HepG2 (cell line): ENCODE measurements around the gene TMEM139. TPM values are rescaled to one million over a fixed set of nuclear protein-coding genes. Genes with fewer than 3 reads are reported as not detected.

Experiments used
- ATAC-seq: fragments of 200-7000 bp; cut with Tn5 transposase; 3 replicates; pipeline ENCODE4 v1.9.1; 2020; ENCODE audit warnings: mild to moderate bottlenecking, moderate library complexity
- BruUV-seq: library from RNA; stranded (reverse); fragments of 400-500 nt; replicated peaks from 2 replicates; lab custom pipeline; 2021; lab: Mats Ljungman, UMichigan
- CTCF ChIA-PET: fragments of 300-600 bp; formaldehyde crosslinking; extraction: SDS; loops from one replicate; lab custom pipeline; 2021; ENCODE audit warnings: low total read pairs, inconsistent platforms, low intra/inter-chr PET ratio; lab: Yijun Ruan, JAX
- POLR2A ChIA-PET: fragments of 350-600 bp; sonication (Branson Sonifier 250); formaldehyde crosslinking; loops from one replicate; lab custom pipeline; 2020; ENCODE audit warnings: antibody characterized with exemption, inconsistent platforms; lab: Yijun Ruan, JAX
- DNase-seq: peaks from one replicate; pipeline ENCODE4 v3.0.0-alpha.2; 2015; ENCODE audit warnings: low spot score
- FAIRE-seq: peaks from 3 replicates; lab custom pipeline; 2011; peaks lifted over from hg19 to GRCh38; lab: Jason Lieb, UNC
- H2AFZ ChIP-seq: one replicate; pipeline ENCODE4 v1.6.1; 2011; ENCODE audit warnings: low read length, inconsistent platforms
- H3K27ac ChIP-seq: fragments of 300-600 bp; 3 replicates; pipeline ENCODE4 v1.8.0; 2011; ENCODE audit warnings: mixed run types, mild to moderate bottlenecking, mixed read lengths, low read length, inconsistent platforms; ENCODE audit not compliant: insufficient read depth; ENCODE audit errors: extremely low read length
- H3K27me3 ChIP-seq, 2 experiments: fragments of 200-600 bp in 1 of 2; 2 replicates in 1 of 2; 3 replicates in 1 of 2; pipeline versions ENCODE4 v1.6.0 to v1.8.0; 2011; ENCODE audit warnings: low read length in 2 of 2, mild to moderate bottlenecking in 2 of 2, moderate library complexity in 2 of 2, inconsistent platforms in 1 of 2; ENCODE audit not compliant: insufficient read depth in 2 of 2, control insufficient read depth in 1 of 2
- H3K36me3 ChIP-seq, 2 experiments: fragments of 200-600 bp in 1 of 2; replicated peaks in 1 of 2; 2 replicates in 1 of 2; 3 replicates in 1 of 2; pipeline versions ENCODE4 v1.5.1 to v1.8.0; 2011; ENCODE audit warnings: low read length in 2 of 2, inconsistent platforms in 1 of 2; ENCODE audit not compliant: insufficient read depth in 2 of 2, control insufficient read depth in 1 of 2
- H3K4me1 ChIP-seq: 2 replicates; pipeline ENCODE4 v1.5.1; 2012; ENCODE audit warnings: low read length, inconsistent platforms; ENCODE audit not compliant: insufficient read depth
- H3K4me2 ChIP-seq: 2 replicates; pipeline ENCODE4 v1.6.0; 2011; ENCODE audit warnings: low read depth, low read length, inconsistent platforms
- H3K4me3 ChIP-seq, 3 experiments: fragments of 200-600 bp in 1 of 3; sonication (generic), shearing (Covaris generic) in 1 of 3; replicated peaks in 1 of 3; 2 replicates each; pipeline ENCODE4 v1.5.1; 2011 to 2016; ENCODE audit warnings: low read length in 3 of 3, inconsistent platforms in 2 of 3, low read depth in 2 of 3, mild to moderate bottlenecking in 2 of 3, control low read depth in 1 of 3, mixed read lengths in 1 of 3; ENCODE audit not compliant: insufficient read depth in 1 of 3
- H3K79me2 ChIP-seq: one replicate; pipeline ENCODE4 v1.6.1; 2011; ENCODE audit warnings: low read length, inconsistent platforms; ENCODE audit not compliant: insufficient read depth
- H3K9ac ChIP-seq: 2 replicates; pipeline ENCODE4 v1.6.0; 2011; ENCODE audit warnings: mild to moderate bottlenecking, low read depth, low read length, inconsistent platforms; ENCODE audit not compliant: insufficient read depth
- H3K9me3 ChIP-seq: 2 replicates; pipeline ENCODE4 v1.5.1; 2012; ENCODE audit warnings: mild to moderate bottlenecking, low read length
- H4K20me1 ChIP-seq: 2 replicates; pipeline ENCODE4 v1.6.0; 2011; ENCODE audit warnings: inconsistent platforms, mild to moderate bottlenecking, low read length, moderate library complexity; ENCODE audit not compliant: insufficient read depth
- GPN1 ChIP-seq: sonication (generic); formaldehyde crosslinking; IDR thresholded peaks from 2 replicates; pipeline ENCODE4 v1.5.1; 2020; ENCODE audit warnings: missing genetic modification reagents, borderline replicate concordance
- ZNF501 ChIP-seq: sonication (generic); formaldehyde crosslinking; IDR thresholded peaks from 2 replicates; pipeline ENCODE4 v1.5.1; 2020; ENCODE audit warnings: mild to moderate bottlenecking, moderate library complexity, missing genetic modification reagents
- ZNF530 ChIP-seq: sonication (generic); formaldehyde crosslinking; IDR thresholded peaks from 2 replicates; pipeline ENCODE4 v1.5.0; 2020; ENCODE audit warnings: low read depth, mild to moderate bottlenecking, missing genetic modification reagents
- WGBS: methylation state at CpG from one replicate; pipeline ENCODE4 v1.1.6; 2017; ENCODE audit warnings: low lambda C conversion rate; 5-methylcytosine and 5-hydroxymethylcytosine counted together
- in situ Hi-C: cut with HindIII; loops from 2 replicates; pipeline ENCODE4 v1.10.0; 2017; ENCODE audit warnings: low pct_unique_long_range_greater_than_20kb; ENCODE audit not compliant: extremely low pct_ligation_motif_present
- intact Hi-C: fragments of 100-400 bp; cut with micrococcal nuclease; formaldehyde crosslinking; loops from one replicate; pipeline ENCODE4 v1.10.0; 2022; ENCODE audit not compliant: unreplicated experiment
- polyA plus RNA-seq, 8 experiments: library from polyadenylated mRNA; depleted of rRNA in 3 of 8; stranded (reverse) in 7 of 8; unstranded in 1 of 8; fragments of >200 nt; fragmentation: Illumina TruSeq in 4 of 8; extraction: Trizol in 4 of 8; gene quantifications; 2 replicates each; pipeline versions ENCODE4 v1.2.1 to v1.2.3, GENCODE V29; 2011 to 2016; ENCODE audit warnings: low read depth in 4 of 8, missing spikeins in 1 of 8, mixed read lengths in 1 of 8; ENCODE audit not compliant: insufficient read depth in 1 of 8
- total RNA-seq, 5 experiments: library from RNA; depleted of rRNA; stranded (reverse); fragments of >200 nt; fragmentation: Illumina TruSeq; extraction: Trizol; gene quantifications; 2 replicates each; pipeline ENCODE4 v1.2.3, GENCODE V29; 2016; ENCODE audit warnings: low read depth in 1 of 5
- TF ChIP-seq, protein P1 (sequence below): sonication (generic); formaldehyde crosslinking; IDR thresholded peaks from one replicate; pipeline ENCODE4 v1.5.1; 2020; ENCODE audit warnings: mild to moderate bottlenecking, missing genetic modification reagents; ENCODE audit errors: not compliant biosample characterization
- TF ChIP-seq, protein P2 (sequence below): sonication (generic); formaldehyde crosslinking; IDR thresholded peaks from 2 replicates; pipeline ENCODE4 v1.8.1; 2023; ENCODE audit warnings: mild to moderate bottlenecking, moderate library complexity, missing genetic modification reagents

TMEM139 gene
- total and polyA plus RNA-seq, 2 of the 13 experiments (the other 11 are each of a cell fraction or from before 2014, with no cell fraction given): 7.9 to 14.0 TPM

DNA sequence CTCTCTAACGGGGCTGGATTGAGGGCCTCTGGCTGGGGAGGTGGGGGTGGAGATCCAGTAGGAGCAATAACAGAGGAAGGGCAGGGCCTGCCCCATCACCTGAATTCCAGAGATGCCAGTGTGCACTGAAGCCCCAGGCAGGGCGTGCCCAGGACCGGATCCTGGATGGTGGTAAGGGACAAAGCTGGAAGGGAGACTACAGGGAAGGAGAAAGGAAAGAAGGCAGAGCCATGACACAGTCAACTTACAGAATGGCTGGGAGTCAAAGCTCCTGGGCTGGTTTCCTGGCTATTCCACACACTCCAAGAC is 666 bp downstream of the TMEM139 start (continued):
- TF ChIP-seq, protein P1, sequence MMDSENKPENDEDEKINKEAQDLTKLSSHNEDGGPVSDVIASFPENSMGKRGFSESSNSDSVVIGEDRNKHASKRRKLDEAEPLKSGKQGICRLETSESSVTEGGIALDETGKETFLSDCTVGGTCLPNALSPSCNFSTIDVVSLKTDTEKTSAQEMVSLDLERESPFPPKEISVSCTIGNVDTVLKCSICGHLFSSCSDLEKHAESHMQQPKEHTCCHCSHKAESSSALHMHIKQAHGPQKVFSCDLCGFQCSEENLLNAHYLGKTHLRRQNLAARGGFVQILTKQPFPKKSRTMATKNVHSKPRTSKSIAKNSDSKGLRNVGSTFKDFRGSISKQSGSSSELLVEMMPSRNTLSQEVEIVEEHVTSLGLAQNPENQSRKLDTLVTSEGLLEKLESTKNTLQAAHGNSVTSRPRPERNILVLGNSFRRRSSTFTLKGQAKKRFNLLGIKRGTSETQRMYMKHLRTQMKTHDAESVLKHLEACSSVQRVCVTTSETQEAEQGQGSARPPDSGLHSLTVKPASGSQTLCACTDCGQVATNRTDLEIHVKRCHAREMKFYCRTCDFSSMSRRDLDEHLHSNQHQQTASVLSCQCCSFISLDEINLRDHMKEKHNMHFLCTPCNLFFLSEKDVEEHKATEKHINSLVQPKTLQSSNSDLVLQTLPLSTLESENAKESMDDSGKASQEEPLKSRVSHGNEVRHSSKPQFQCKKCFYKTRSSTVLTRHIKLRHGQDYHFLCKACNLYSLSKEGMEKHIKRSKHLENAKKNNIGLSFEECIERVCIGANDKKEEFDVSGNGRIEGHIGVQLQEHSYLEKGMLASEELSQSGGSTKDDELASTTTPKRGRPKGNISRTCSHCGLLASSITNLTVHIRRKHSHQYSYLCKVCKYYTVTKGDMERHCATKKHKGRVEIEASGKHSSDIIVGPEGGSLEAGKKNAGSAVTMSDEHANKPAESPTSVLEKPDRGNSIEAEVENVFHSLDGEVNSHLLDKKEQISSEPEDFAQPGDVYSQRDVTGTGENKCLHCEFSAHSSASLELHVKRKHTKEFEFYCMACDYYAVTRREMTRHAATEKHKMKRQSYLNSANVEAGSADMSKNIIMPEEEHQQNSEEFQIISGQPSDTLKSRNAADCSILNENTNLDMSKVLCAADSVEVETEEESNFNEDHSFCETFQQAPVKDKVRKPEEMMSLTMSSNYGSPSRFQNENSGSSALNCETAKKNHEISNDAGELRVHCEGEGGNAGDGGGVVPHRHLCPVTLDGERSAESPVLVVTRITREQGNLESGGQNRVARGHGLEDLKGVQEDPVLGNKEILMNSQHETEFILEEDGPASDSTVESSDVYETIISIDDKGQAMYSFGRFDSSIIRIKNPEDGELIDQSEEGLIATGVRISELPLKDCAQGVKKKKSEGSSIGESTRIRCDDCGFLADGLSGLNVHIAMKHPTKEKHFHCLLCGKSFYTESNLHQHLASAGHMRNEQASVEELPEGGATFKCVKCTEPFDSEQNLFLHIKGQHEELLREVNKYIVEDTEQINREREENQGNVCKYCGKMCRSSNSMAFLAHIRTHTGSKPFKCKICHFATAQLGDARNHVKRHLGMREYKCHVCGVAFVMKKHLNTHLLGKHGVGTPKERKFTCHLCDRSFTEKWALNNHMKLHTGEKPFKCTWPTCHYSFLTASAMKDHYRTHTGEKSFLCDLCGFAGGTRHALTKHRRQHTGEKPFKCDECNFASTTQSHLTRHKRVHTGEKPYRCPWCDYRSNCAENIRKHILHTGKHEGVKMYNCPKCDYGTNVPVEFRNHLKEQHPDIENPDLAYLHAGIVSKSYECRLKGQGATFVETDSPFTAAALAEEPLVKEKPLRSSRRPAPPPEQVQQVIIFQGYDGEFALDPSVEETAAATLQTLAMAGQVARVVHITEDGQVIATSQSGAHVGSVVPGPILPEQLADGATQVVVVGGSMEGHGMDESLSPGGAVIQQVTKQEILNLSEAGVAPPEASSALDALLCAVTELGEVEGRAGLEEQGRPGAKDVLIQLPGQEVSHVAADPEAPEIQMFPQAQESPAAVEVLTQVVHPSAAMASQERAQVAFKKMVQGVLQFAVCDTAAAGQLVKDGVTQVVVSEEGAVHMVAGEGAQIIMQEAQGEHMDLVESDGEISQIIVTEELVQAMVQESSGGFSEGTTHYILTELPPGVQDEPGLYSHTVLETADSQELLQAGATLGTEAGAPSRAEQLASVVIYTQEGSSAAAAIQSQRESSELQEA (CRISPR knock-in tag): no peak

DNA sequence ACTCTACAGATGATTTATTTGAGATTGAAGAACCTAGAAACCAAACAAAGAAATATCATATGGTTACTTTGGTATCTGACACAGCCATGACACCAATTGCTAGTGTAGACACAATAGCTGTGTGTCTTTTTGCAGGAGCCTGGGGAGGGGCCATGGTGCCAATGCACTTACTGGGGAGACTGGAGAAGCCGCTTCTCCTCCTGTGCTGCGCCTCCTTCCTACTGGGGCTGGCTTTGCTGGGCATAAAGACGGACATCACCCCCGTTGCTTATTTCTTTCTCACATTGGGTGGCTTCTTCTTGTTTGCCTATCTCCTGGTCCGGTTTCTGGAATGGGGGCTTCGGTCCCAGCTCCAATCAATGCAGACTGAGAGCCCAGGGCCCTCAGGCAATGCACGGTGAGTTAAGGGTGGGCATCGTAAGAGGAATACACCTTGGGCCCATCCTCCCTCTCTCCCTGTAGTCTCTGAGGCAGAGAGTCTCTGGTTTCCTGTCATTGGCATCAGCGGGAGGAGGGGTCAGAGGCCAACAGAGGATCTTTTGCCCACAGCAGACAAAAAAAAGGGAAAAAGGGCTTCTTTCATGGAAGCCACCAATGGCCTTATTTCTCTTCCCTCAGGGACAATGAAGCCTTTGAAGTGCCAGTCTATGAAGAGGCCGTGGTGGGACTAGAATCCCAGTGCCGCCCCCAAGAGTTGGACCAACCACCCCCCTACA is 1.2 kb downstream of the TMEM139 start:
- intact Hi-C loops (loop anchor here (2.0 kb wide), 3 partner anchors 23 to 95 kb away; partner anchors contain the start of genes GSTK1 and ZYX), in situ Hi-C loops (no loop called here)
- ChIA-PET POLR2A (interaction anchor here (1.1 to 2.7 kb wide), 2 partner anchors 22 kb away, joined by 8 to 44 read pairs; partner anchors contain the start of gene GSTK1), CTCF (no interaction called here)
- no peaks in the 10 kb centered on the region for H4K20me1 ChIP-seq
- no peak for DNase-seq
- peak overlapping the region in 1 of 3 experiments; percentile 78; a peak in 3 of 6 replicates for H3K4me3 ChIP-seq
- peak overlapping the region; percentile 76; the same call in 1 of the 2 replicates for H3K9ac ChIP-seq
- H3K4me2 ChIP-seq: peak overlapping the region; percentile 98
- WGBS: 95% methylated on average over 10 of the region's 11 CpGs
- no peak for FAIRE-seq
- H2AFZ ChIP-seq: no peak overlapping the region
- H3K4me1 ChIP-seq: peaks cover 62% of the 10 kb centered on the region
- TF ChIP-seq ZNF501 (CRISPR knock-in tag) (no peak), ZNF530 (CRISPR knock-in tag) (no peak), GPN1 (CRISPR knock-in tag) (no peak)
- TF ChIP-seq, protein P2, sequence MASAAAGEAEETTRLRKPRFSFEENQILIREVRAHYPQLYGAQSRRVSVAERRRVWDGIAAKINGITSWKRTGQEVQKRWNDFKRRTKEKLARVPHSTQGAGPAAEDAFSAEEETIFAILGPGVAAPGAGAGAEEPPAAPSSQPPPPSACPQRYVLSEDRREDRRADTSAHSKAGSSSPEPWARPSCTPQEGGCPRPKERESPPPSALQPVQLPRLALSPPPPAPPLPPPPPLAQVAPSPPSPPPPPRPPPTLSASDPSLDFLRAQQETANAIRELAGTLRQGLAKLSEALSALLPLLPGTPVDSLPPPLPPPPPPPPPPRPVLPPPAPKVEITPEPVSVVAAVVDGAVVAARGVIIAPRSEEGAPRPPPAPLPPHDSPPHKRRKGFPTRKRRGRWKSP: no peak
- TF ChIP-seq, all 625 proteins: peak for 0
- BruUV-seq: no TSS peak
- no peaks in the 10 kb centered on the region for H3K9me3 ChIP-seq
- no peaks in the 10 kb centered on the region; a peak in 1 of 5 replicates for H3K36me3 ChIP-seq
- no peak for ATAC-seq
- H3K27me3 ChIP-seq: no peaks in the 10 kb centered on the region; a peak in 1 of 5 replicates
- peak overlapping the region; percentile 77 for H3K27ac ChIP-seq
- peaks cover 22% of the 10 kb centered on the region for H3K79me2 ChIP-seq
